GM12875 (cell line): ENCODE results near the gene MIPEP.

Source experiments
- H3K4me3 ChIP-seq: one replicate; pipeline ENCODE4 v1.5.1; 2011; ENCODE audit warnings: low read depth, low read length, control low read depth
- CTCF ChIP-seq: IDR thresholded peaks from 2 replicates; pipeline ENCODE4 v1.5.1; 2011; ENCODE audit warnings: low read depth, mild to moderate bottlenecking, control low read depth, inconsistent platforms, low read length, moderate library complexity, borderline replicate concordance; ENCODE audit not compliant: insufficient read depth

Gene MIPEP

GRCh38 chr13:23820530-23820929 lies 68.7 kb downstream of the MIPEP start:
- no peak overlapping the region for H3K4me3 ChIP-seq
- TF ChIP-seq CTCF: no peak

GRCh38 chr13:23817830-23818229 lies 71.4 kb downstream of the MIPEP start:
- no peak overlapping the region for H3K4me3 ChIP-seq
- TF ChIP-seq CTCF: no peak

GRCh38 chr13:23817136-23817535 lies 72.1 kb downstream of the MIPEP start:
- H3K4me3 ChIP-seq: no peak overlapping the region
- TF ChIP-seq CTCF: no peak

GRCh38 chr13:23813635-23814034 lies 75.6 kb downstream of the MIPEP start:
- TF ChIP-seq CTCF: no peak
- H3K4me3 ChIP-seq: no peak overlapping the region

DNA sequence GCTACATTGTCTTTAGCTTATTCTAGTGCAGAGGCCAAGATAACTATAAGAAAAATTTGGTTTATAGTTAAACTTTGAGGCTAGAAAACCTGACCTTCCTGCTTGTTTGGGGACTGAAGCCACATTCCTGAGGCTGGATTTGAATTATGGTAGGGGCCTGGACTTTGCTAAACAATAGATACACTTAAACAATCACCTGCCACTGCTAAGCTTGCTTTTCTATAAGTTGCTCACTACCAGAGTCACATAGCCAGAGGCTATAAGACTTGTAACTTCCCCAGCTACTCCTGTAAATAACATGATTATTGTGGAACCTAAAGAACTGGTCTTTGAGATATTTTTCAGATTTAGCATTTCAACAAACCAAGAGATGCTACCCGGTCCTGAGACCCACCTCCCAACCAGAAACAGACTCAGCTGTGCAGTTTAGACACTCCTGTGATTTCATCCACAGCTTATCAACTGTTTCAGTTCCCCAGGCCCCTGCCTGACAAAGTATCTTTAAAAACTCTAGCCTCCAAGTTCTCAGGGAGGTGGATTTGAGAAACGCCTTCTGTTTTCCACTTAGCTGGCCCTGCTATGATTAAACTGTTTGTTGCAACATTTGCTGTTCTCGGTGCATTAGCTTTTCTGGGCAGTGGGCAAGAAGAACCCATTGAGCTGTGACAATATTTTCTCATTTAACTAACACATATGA lies 77.7 kb downstream of the MIPEP start:
- no peak for TF ChIP-seq CTCF
- H3K4me3 ChIP-seq: no peak overlapping the region

DNA sequence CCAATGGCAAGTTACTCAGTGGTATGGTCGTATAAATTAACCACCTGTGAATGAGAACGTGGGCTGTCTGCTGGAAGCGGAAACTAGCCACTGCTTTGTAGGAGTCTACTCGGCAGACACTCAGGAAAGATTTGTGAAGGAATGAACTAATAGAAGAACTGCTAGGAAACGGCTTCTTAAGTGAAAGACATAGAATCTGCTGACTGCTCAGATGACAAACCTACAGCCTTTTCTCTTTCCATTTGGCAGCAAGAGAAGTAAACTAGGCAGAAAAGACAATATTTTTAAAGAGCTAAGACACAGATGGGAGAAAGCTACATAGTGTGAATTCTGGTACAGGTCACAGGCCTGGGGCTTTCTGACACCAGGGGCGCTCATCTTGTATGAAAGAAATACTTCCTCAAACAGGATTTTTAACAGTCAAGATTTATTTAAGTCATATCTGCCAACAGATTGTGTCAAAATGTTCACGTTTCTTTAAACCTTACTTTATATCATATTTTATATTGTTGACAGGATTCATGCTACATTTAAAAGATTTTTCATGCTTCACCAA lies 78.4 kb downstream of the MIPEP start:
- TF ChIP-seq CTCF: peak; percentile 52; the same call in 1 of the 2 replicates
- H3K4me3 ChIP-seq: no peak overlapping the region

DNA sequence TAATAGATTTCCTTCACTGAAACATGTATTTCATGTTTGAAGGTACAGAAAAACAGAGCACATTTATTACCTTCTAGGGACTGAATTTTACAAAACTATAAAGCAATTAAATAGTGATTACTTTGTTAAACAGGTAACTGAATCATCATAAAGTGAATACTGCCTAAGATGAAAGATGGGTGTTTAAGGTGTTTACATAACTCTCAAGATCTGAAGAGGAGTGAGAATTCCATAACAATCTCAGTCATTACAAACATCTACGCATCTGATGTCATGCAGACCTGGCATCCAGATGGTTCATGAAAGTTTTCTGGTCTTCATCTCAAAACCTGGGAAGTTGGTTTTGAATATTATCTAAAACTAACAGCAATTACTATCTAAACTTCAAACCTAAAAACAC lies 80.4 kb downstream of the MIPEP start:
- no peak for TF ChIP-seq CTCF
- no peak overlapping the region for H3K4me3 ChIP-seq
